Ovary (tissue), 9 donors: Measurements from ENCODE around the gene NAB1. TPM values are rescaled to one million over a fixed set of nuclear protein-coding genes. Genes with fewer than 3 reads are reported as not detected.

Source experiments
- DNase-seq, 5 donors: peaks; one replicate each; pipeline ENCODE4 v3.0.0-alpha.2; 2019 to 2020
- H3K27ac ChIP-seq, 2 donors: fragments of 200-600 bp; one replicate each; pipeline versions ENCODE4 v1.5.1 to v1.8.0; 2019 to 2022
- H3K27me3 ChIP-seq: fragments of 200-600 bp; one replicate; pipeline ENCODE4 v1.8.0; 2022
- H3K36me3 ChIP-seq: fragments of 200-600 bp; sonication (generic); one replicate; pipeline ENCODE4 v1.5.1; 2019
- H3K4me1 ChIP-seq: one replicate; pipeline ENCODE4 v1.8.1; 2013; ENCODE audit warnings: mild to moderate bottlenecking, moderate library complexity; ENCODE audit not compliant: insufficient read depth
- H3K4me3 ChIP-seq: fragments of 200-600 bp; sonication (generic); one replicate; pipeline ENCODE4 v1.5.1; 2017
- H3K9me3 ChIP-seq, 2 donors: fragments of 200-600 bp in 1 of 2; sonication (generic) in 1 of 2; one replicate each; pipeline versions ENCODE4 v1.5.1 to v1.8.1; 2013 to 2019; ENCODE audit warnings: mild to moderate bottlenecking in 1 of 2, moderate library complexity in 1 of 2
- CTCF ChIP-seq, 3 donors: fragments of 450-650 bp in 2 of 3; fragments of 200-600 bp in 1 of 3; IDR thresholded peaks; one replicate each; pipeline versions ENCODE4 v1.5.1 to v1.8.0; 2016 to 2022; ENCODE audit warnings: antibody characterized with exemption in 3 of 3, mild to moderate bottlenecking in 1 of 3
- EP300 ChIP-seq: sonication (generic); formaldehyde crosslinking; IDR thresholded peaks from one replicate; pipeline ENCODE4 v1.6.1; 2017; ENCODE audit warnings: antibody characterized with exemption
- POLR2A ChIP-seq: fragments of 450-650 bp; IDR thresholded peaks from one replicate; pipeline ENCODE4 v1.6.1; 2017; ENCODE audit warnings: antibody characterized with exemption, mild to moderate bottlenecking, moderate library complexity
- WGBS, 3 donors: extraction: QIAGEN DNeasy Blood & Tissue Kit in 1 of 3; methylation state at CpG; one replicate each; pipeline versions ENCODE4 v1.1.5 to v1.1.7; 2013 to 2017; 5-methylcytosine and 5-hydroxymethylcytosine counted together
- intact Hi-C, 4 donors: fragments of 100-400 bp; cut with DNase I; formaldehyde crosslinking; loops; one replicate each; pipeline versions ENCODE4 v1.11.0 to v1.15.1; 2022 to 2023
- polyA plus RNA-seq, 2 donors: library from polyadenylated mRNA; stranded (reverse); fragments of 200-250 nt in 1 of 2; fragments of 350-450 nt in 1 of 2; fragmentation: Illumina TruSeq in 1 of 2; extraction: RNeasy Lipid Tissue Mini Kit (QIAGEN cat#74804) in 1 of 2; gene quantifications; one replicate each; pipeline ENCODE4 v1.2.3, GENCODE V29; 2013 to 2014
- total RNA-seq, 7 donors: library from RNA; depleted of rRNA in 2 of 7; stranded (reverse); fragments of >200 nt in 2 of 7; fragmentation: NEBNext Ultra II Directional in 3 of 7; extraction: Animal tissue kit (Norgen Biotek cat#: 25700) in 3 of 7; gene quantifications; one replicate each; pipeline versions ENCODE4 v1.1.0 to v1.2.4, GENCODE V29; 2016 to 2023
- donor health status: DM: no; HTN: no; CAD: no; lungs with moderate emphysema.
- donor health status: DM: no; HTN: no; CAD: no.
- donor health status: Bipolar disorder and iron deficiency.
- donor health status: DM: yes; HTN: yes; CAD: no.
- donor health status: DM: no; HTN: no; CAD: no.
- donor health status: DM: yes; HTN: yes; CAD: no.

The NAB1 gene
- total and polyA plus RNA-seq, 9 donors = 17.5 to 53.7 (median 39.8) TPM

DNA sequence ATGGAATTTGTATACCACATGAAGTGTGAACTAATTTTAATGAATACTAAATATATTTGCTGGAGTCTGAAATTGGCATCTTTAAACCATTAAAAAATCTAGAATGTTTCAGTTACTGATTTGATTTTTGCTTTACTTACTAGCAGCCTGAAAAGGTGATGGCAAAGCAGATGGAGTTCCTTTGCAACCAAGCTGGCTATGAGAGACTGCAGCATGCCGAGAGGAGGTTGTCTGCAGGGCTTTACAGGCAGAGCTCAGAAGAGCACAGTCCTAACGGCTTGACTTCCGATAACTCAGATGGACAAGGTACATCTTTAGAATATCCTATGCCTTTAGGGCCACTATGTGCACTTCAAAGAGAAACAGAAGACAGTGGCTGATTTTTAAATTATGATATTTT, 36.5 kb downstream of the NAB1 start:
- intact Hi-C loops = no loop called here
- H3K9me3 ChIP-seq = no peaks in the 10 kb centered on the region
- WGBS, 3 donors = 84 to 91% (median 90%) methylated on average over 3 of the region's 3 CpGs
- H3K36me3 ChIP-seq = no peaks in the 10 kb centered on the region
- no peaks in the 10 kb centered on the region for H3K4me1 ChIP-seq
- no peaks in the 10 kb centered on the region for H3K27me3 ChIP-seq
- no peak overlapping the region for H3K4me3 ChIP-seq
- H3K27ac ChIP-seq = no peak overlapping the region
- TF ChIP-seq EP300 (no peak), POLR2A (no peak), CTCF (IDR thresholded peaks at IDR 0.05) (no peak)
- DNase-seq = no peak

DNA sequence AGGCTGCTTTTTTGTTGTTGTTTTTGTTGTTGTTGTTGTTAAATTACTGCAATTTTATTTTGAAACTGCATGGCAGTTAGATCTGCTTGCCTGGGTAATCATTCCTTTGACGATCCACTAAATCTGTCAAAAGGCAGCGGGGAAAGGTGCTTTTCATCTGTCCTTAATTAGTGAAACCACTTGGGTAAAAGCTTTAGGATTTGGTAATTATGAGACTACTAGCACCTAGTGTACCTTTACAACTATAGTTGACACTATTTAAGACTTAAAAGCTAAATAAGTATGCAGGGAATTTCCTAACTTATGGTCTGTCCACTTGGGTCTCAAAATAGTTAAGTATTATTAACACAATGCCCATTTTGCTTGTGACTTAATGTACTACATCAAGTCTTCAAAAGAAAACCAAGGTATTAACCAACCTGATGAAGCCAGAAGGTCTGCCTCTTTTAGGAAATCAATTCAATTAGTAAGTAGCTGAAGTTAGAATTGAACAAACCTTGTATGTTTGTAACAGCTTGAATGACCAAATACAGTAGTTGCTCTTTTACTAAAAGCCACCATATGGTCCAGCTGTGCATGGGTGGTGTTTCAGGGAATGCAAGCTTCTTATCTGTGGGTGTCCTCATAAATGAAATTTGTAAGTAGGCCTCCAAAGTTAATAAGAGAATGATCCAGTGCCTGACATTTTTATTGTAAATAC, 44.8 kb downstream of the NAB1 start:
- Histone ChIP-seq H3K36me3 (no peaks in the 10 kb centered on the region), H3K9me3 (no peaks in the 10 kb centered on the region), H3K27ac (no peak overlapping the region), H3K27me3 (no peaks in the 10 kb centered on the region), H3K4me3 (no peak overlapping the region), H3K4me1 (no peaks in the 10 kb centered on the region)
- intact Hi-C loops = no loop called here
- no peak for TF ChIP-seq EP300
- TF ChIP-seq CTCF (IDR thresholded peaks at IDR 0.05) = no peak
- TF ChIP-seq POLR2A = no peak
- DNase-seq = no peak
- WGBS, 3 donors = 91 to 97% (median 92%) methylated on average over 2 of the region's 2 CpGs

- Histone ChIP-seq H3K27ac (no peak overlapping the region), H3K4me1 (no peaks in the 10 kb centered on the region), H3K27me3 (no peaks in the 10 kb centered on the region), H3K9me3 (no peaks in the 10 kb centered on the region), H3K36me3 (no peaks in the 10 kb centered on the region), H3K4me3 (no peak overlapping the region)
- 84 to 91% (median 88%) methylated on average over 11 of the region's 11 CpGs for WGBS, 3 donors
- intact Hi-C loops = no loop called here
- TF ChIP-seq EP300 (no peak), CTCF (IDR thresholded peaks at IDR 0.05) (no peak), POLR2A (no peak)
- no peak for DNase-seq
Measured at GRCh38 chr2:190694479-190694878, 45.6 kb downstream of the NAB1 start.

GRCh38 chr2:190695739-190696138, 46.9 kb downstream of the NAB1 start:
- intact Hi-C loops = no loop called here
- no peak for DNase-seq
- Histone ChIP-seq H3K4me1 (no peaks in the 10 kb centered on the region), H3K27me3 (no peaks in the 10 kb centered on the region), H3K4me3 (no peak overlapping the region), H3K36me3 (no peaks in the 10 kb centered on the region), H3K9me3 (no peaks in the 10 kb centered on the region), H3K27ac (no peak overlapping the region)
- TF ChIP-seq CTCF (IDR thresholded peaks at IDR 0.05) = no peak
- TF ChIP-seq EP300 = no peak
- TF ChIP-seq POLR2A = no peak
- WGBS, 3 donors = 88 to 97% (median 89%) methylated on average over 4 of the region's 4 CpGs
